HepG2 (cell line): ENCODE measurements around the gene HSD3B7. TPM values are rescaled to one million over a fixed set of nuclear protein-coding genes. Genes with fewer than 3 reads are reported as not detected.
A peak's percentile ranks its signal among the peaks of the same experiment; 100 is the strongest.

Experiments used
- AKAP8 ChIP-seq: sonication (generic); formaldehyde crosslinking; IDR thresholded peaks from 2 replicates; pipeline ENCODE4 v1.5.1; 2020; ENCODE audit warnings: mild to moderate bottlenecking, missing genetic modification reagents
- CCAR2 ChIP-seq: fragments of 200-400 bp; formaldehyde crosslinking; optimal IDR thresholded peaks from 2 replicates; pipeline ENCODE3; 2018; ENCODE audit warnings: low read depth, mild to moderate bottlenecking, low read length, moderate library complexity
- CERS6 ChIP-seq: sonication (generic); formaldehyde crosslinking; IDR thresholded peaks from 2 replicates; pipeline ENCODE4 v1.5.0; 2020; ENCODE audit warnings: missing genetic modification reagents
- CREM ChIP-seq, 2 experiments: sonication (generic) in 1 of 2; formaldehyde crosslinking in 1 of 2; IDR thresholded peaks; 2 replicates each; pipeline versions ENCODE4 v1.4.0 to v1.6.1; 2016 to 2020; ENCODE audit warnings: antibody characterized with exemption in 1 of 2, mild to moderate bottlenecking in 1 of 2, missing genetic modification reagents in 1 of 2
- ELK4 ChIP-seq: sonication (generic); formaldehyde crosslinking; IDR thresholded peaks from 2 replicates; pipeline ENCODE4 v1.9.0; 2021; ENCODE audit warnings: missing genetic modification reagents, borderline replicate concordance
- GATAD2A ChIP-seq: IDR thresholded peaks from 2 replicates; pipeline ENCODE4 v1.6.1; 2016
- MTA3 ChIP-seq: sonication (generic); formaldehyde crosslinking; IDR thresholded peaks from 2 replicates; pipeline ENCODE4 v1.4.0; 2020; ENCODE audit warnings: missing genetic modification reagents
- PHF21A ChIP-seq: sonication (generic); formaldehyde crosslinking; IDR thresholded peaks from 2 replicates; pipeline ENCODE4 v1.5.0; 2020; ENCODE audit warnings: mild to moderate bottlenecking, missing genetic modification reagents
- PITX1 ChIP-seq: sonication (generic); formaldehyde crosslinking; IDR thresholded peaks from 2 replicates; pipeline ENCODE4 v1.5.1; 2020; ENCODE audit warnings: mild to moderate bottlenecking, missing genetic modification reagents
- SCMH1 ChIP-seq: sonication (generic); formaldehyde crosslinking; IDR thresholded peaks from 2 replicates; pipeline ENCODE4 v1.9.0; 2021; ENCODE audit warnings: missing genetic modification reagents, mild to moderate bottlenecking, borderline replicate concordance
- SUZ12 ChIP-seq: fragments of 150-350 bp; IDR thresholded peaks from 2 replicates; pipeline ENCODE4 v1.6.1; 2014; ENCODE audit warnings: low read depth, low read length
- TARDBP ChIP-seq: sonication (generic); formaldehyde crosslinking; IDR thresholded peaks from 2 replicates; pipeline ENCODE4 v1.8.0; 2022; ENCODE audit warnings: mild to moderate bottlenecking, missing genetic modification reagents
- ZBTB26 ChIP-seq: IDR thresholded peaks from 2 replicates; pipeline ENCODE4 v1.6.1; 2016; ENCODE audit warnings: missing compliant biosample characterization, missing genetic modification reagents, borderline replicate concordance
- ZBTB7B ChIP-seq: sonication (generic); formaldehyde crosslinking; IDR thresholded peaks from 2 replicates; pipeline ENCODE4 v1.4.0; 2020; ENCODE audit warnings: missing genetic modification reagents
- ZKSCAN5 ChIP-seq: sonication (generic); formaldehyde crosslinking; IDR thresholded peaks from 2 replicates; pipeline ENCODE4 v1.5.1; 2020; ENCODE audit warnings: mild to moderate bottlenecking, missing genetic modification reagents
- ZNF383 ChIP-seq: sonication (generic); formaldehyde crosslinking; IDR thresholded peaks from 2 replicates; pipeline ENCODE4 v1.4.0; 2020; ENCODE audit warnings: missing genetic modification reagents, mild to moderate bottlenecking, borderline replicate concordance
- ZNF503 ChIP-seq: sonication (generic); formaldehyde crosslinking; IDR thresholded peaks from 2 replicates; pipeline ENCODE4 v1.4.0; 2020; ENCODE audit warnings: missing genetic modification reagents
- ZNF710 ChIP-seq: sonication (generic); formaldehyde crosslinking; IDR thresholded peaks from 2 replicates; pipeline ENCODE4 v1.5.0; 2020; ENCODE audit warnings: mild to moderate bottlenecking, missing genetic modification reagents, borderline replicate concordance
- ZNF724P ChIP-seq: sonication (generic); formaldehyde crosslinking; IDR thresholded peaks from 2 replicates; pipeline ENCODE4 v1.8.0; 2022; ENCODE audit warnings: missing genetic modification reagents, borderline replicate concordance
- ZSCAN25 ChIP-seq: sonication (generic); formaldehyde crosslinking; IDR thresholded peaks from 2 replicates; pipeline ENCODE4 v1.8.0; 2022; ENCODE audit warnings: mild to moderate bottlenecking, missing genetic modification reagents
- polyA plus RNA-seq, 8 experiments: library from polyadenylated mRNA; depleted of rRNA in 3 of 8; stranded (reverse) in 7 of 8; unstranded in 1 of 8; fragments of >200 nt; fragmentation: Illumina TruSeq in 4 of 8; extraction: Trizol in 4 of 8; gene quantifications; 2 replicates each; pipeline versions ENCODE4 v1.2.1 to v1.2.3, GENCODE V29; 2011 to 2016; ENCODE audit warnings: low read depth in 4 of 8, missing spikeins in 1 of 8, mixed read lengths in 1 of 8; ENCODE audit not compliant: insufficient read depth in 1 of 8
- total RNA-seq, 5 experiments: library from RNA; depleted of rRNA; stranded (reverse); fragments of >200 nt; fragmentation: Illumina TruSeq; extraction: Trizol; gene quantifications; 2 replicates each; pipeline ENCODE4 v1.2.3, GENCODE V29; 2016; ENCODE audit warnings: low read depth in 1 of 5

The HSD3B7 gene
- total and polyA plus RNA-seq, 2 of the 13 experiments (the other 11 are each of a cell fraction or from before 2014, with no cell fraction given) = 32.9 to 69.7 TPM

- TF ChIP-seq ELK4 (CRISPR knock-in tag) (no peak), ZNF710 (CRISPR knock-in tag) (peak; percentile 89), ZKSCAN5 (CRISPR knock-in tag) (no peak), TARDBP (CRISPR knock-in tag) (0 out of 2 replicates have a peak, but pooled peaks have one; percentile 62), SCMH1 (CRISPR knock-in tag) (no peak), SUZ12 (no peak), CERS6 (no peak), ZBTB7B (CRISPR knock-in tag) (peak; percentile 47; the same call in 1 of the 2 replicates), PITX1 (CRISPR knock-in tag) (peak; percentile 90), GATAD2A (CRISPR knock-in tag) (peak; percentile 81), ZBTB26 (CRISPR knock-in tag) (no peak; the same call in 1 of the 2 replicates), PHF21A (CRISPR knock-in tag) (peak; percentile 90), CCAR2 (no peak), ZNF383 (no peak), ZNF503 (CRISPR knock-in tag) (0 out of 2 replicates have a peak, but pooled peaks have one; percentile 41), AKAP8 (CRISPR knock-in tag) (peak; percentile 79; the same call in 1 of the 2 replicates), ZNF724P (0 out of 2 replicates have a peak, but pooled peaks have one; percentile 60), ZSCAN25 (peak; percentile 85), MTA3 (no peak), CREM (IDR thresholded peaks at IDR 0.05) (peak; percentile 60; the same call in 1 of the 2 replicates), CREM (CRISPR knock-in tag; IDR thresholded peaks at IDR 0.05) (no peak)
Measured at GRCh38 chr16:30998852-30999761, 14.1 kb downstream of the HSD3B7 start (continued).
